ENCODE results near the gene GLRX3. TPM values are rescaled to one million over a fixed set of nuclear protein-coding genes. Genes with fewer than 3 reads are reported as not detected.

GLRX3 gene
- total RNA-seq, 3 donors from 2014 or later: 36.1 to 63.4 (median 43.5) TPM

GRCh38 chr10:130159192-130159794 lies 23.1 kb downstream of the GLRX3 start:
- intact Hi-C loops (cut with DNase I; ENCODE audit: low total_unique reads): no loop called here
- TF ChIP-seq POLR2A (IDR thresholded peaks at IDR 0.05): no peak
- no peak for TF ChIP-seq POLR2AphosphoS5 (IDR thresholded peaks at IDR 0.05)
- TF ChIP-seq CTCF (IDR thresholded peaks at IDR 0.05): no peak
- Histone ChIP-seq H3K27ac (no peak overlapping the region), H3K36me3 (no peaks in the 10 kb centered on the region), H3K27me3 (no peaks in the 10 kb centered on the region), H3K9me3 (no peaks in the 10 kb centered on the region), H3K4me3 (no peak overlapping the region), H3K4me1 (no peaks in the 10 kb centered on the region)
- DNase-seq (ENCODE audit: low spot score in 2 of 2): no peak

DNA sequence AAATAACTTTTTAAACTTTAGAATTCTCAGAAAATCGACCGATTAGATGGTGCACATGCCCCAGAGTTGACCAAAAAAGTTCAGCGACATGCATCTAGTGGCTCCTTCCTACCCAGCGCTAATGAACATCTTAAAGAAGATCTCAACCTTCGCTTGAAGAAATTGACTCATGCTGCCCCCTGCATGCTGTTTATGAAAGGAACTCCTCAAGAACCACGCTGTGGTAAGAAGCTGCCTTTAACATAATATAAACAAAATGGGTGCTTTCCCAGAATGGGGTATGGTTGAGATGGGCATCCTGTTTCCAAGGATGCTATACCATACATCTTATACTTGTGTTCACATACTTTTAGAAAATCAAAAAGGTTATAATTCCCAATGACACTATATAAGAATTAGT lies 24.6 kb downstream of the GLRX3 start:
- DNase-seq (ENCODE audit: low spot score in 2 of 2): no peak
- Histone ChIP-seq H3K4me1 (no peaks in the 10 kb centered on the region), H3K36me3 (no peaks in the 10 kb centered on the region), H3K27ac (no peak overlapping the region), H3K9me3 (no peaks in the 10 kb centered on the region), H3K4me3 (no peak overlapping the region), H3K27me3 (no peaks in the 10 kb centered on the region)
- intact Hi-C loops (cut with DNase I; ENCODE audit: low total_unique reads): no loop called here
- no peak for TF ChIP-seq CTCF (IDR thresholded peaks at IDR 0.05)
- no peak for TF ChIP-seq POLR2A (IDR thresholded peaks at IDR 0.05)
- no peak for TF ChIP-seq POLR2AphosphoS5 (IDR thresholded peaks at IDR 0.05)

DNA sequence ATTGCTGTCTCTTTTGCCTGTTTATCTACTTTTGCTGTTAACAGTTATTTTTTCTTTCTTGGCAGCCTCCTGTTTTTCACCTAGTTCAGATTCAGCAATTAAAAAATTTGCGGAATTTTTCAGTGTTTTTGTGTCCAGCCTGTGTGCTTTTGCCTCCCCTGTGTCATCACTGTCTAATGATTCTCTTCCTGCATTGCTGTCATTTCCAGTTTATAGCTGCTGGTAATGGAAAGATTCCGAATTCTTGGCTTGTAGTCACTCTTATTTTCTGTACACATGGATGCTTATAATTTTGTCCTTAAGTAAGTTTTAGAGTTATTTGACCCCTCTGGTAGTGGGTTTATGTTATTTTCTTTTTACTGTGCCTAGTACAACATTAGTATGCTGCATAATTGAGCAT lies 25.1 kb downstream of the GLRX3 start:
- Histone ChIP-seq H3K4me3 (no peak overlapping the region), H3K36me3 (no peaks in the 10 kb centered on the region), H3K4me1 (no peaks in the 10 kb centered on the region), H3K27ac (no peak overlapping the region), H3K9me3 (no peaks in the 10 kb centered on the region), H3K27me3 (no peaks in the 10 kb centered on the region)
- intact Hi-C loops (cut with DNase I; ENCODE audit: low total_unique reads): no loop called here
- TF ChIP-seq POLR2AphosphoS5 (IDR thresholded peaks at IDR 0.05): no peak
- TF ChIP-seq POLR2A (IDR thresholded peaks at IDR 0.05): no peak
- no peak for TF ChIP-seq CTCF (IDR thresholded peaks at IDR 0.05)
- no peak for DNase-seq (ENCODE audit: low spot score in 2 of 2)

DNA sequence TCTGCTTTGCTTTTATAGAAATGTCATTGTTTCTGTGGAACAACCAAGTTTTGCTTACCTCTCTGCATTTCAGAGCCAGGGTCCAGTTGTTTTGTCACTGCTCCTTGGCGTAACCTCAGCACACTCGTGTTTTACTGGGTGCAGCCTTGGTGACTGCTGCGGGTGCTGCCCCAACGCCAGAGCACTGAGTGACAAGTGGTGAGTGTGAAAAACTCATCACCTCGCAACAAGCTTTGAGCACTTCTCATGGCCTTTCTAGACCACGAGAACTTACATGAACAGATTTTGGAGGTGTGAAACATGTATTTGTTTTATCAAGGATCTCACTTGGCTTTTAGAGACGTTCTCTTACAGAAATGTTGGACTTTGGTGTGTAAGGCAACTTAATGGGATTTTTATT lies 31.0 kb downstream of the GLRX3 start:
- no peaks in the 10 kb centered on the region for H3K36me3 ChIP-seq
- no peak for TF ChIP-seq POLR2A (IDR thresholded peaks at IDR 0.05)
- no peak for TF ChIP-seq POLR2AphosphoS5 (IDR thresholded peaks at IDR 0.05)
- no peak for TF ChIP-seq CTCF (IDR thresholded peaks at IDR 0.05)
- H3K4me3 ChIP-seq: no peak overlapping the region
- no peak for DNase-seq (ENCODE audit: low spot score in 2 of 2)
- H3K27me3 ChIP-seq: no peaks in the 10 kb centered on the region
- H3K27ac ChIP-seq: no peak overlapping the region
- H3K4me1 ChIP-seq: no peaks in the 10 kb centered on the region
- intact Hi-C loops (cut with DNase I; ENCODE audit: low total_unique reads): no loop called here
- no peaks in the 10 kb centered on the region for H3K9me3 ChIP-seq

GRCh38 chr10:130167707-130168106 lies 31.5 kb downstream of the GLRX3 start:
- no peak for DNase-seq (ENCODE audit: low spot score in 2 of 2)
- no peak overlapping the region for H3K4me3 ChIP-seq
- no peaks in the 10 kb centered on the region for H3K9me3 ChIP-seq
- no peaks in the 10 kb centered on the region for H3K27me3 ChIP-seq
- TF ChIP-seq POLR2AphosphoS5 (IDR thresholded peaks at IDR 0.05): no peak
- TF ChIP-seq CTCF (IDR thresholded peaks at IDR 0.05): no peak
- TF ChIP-seq POLR2A (IDR thresholded peaks at IDR 0.05): no peak
- intact Hi-C loops (cut with DNase I; ENCODE audit: low total_unique reads): no loop called here
- no peak overlapping the region for H3K27ac ChIP-seq
- no peaks in the 10 kb centered on the region for H3K4me1 ChIP-seq
- no peaks in the 10 kb centered on the region for H3K36me3 ChIP-seq
